ENCODE results near the gene TEAD3.

The TEAD3 gene

GRCh38 chr6:35507221-35507620 lies 10.3 kb upstream of the TEAD3 start:
- H3K27me3 ChIP-seq (ENCODE audit: insufficient read depth, low read length) = peaks cover 10% of the 10 kb centered on the region
- H3K9me3 ChIP-seq (ENCODE audit: low read length) = no peaks in the 10 kb centered on the region
- no peak overlapping the region for H2AFZ ChIP-seq (ENCODE audit: low read depth, low read length)

GRCh38 chr6:35506536-35506935 lies 9.7 kb upstream of the TEAD3 start:
- H2AFZ ChIP-seq (ENCODE audit: low read depth, low read length) = no peak overlapping the region
- H3K4me3 ChIP-seq (ENCODE audit: low read length) = no peak overlapping the region
- H3K27me3 ChIP-seq (ENCODE audit: insufficient read depth, low read length) = peaks cover 10% of the 10 kb centered on the region
- H3K36me3 ChIP-seq (ENCODE audit: insufficient read depth, low read length) = no peaks in the 10 kb centered on the region
- peaks cover 10% of the 10 kb centered on the region for H3K4me1 ChIP-seq (ENCODE audit: insufficient read depth, low read length)
- H3K9me3 ChIP-seq (ENCODE audit: low read length) = no peaks in the 10 kb centered on the region

More at GRCh38 chr6:35507221-35507620, 10.3 kb upstream of the TEAD3 start:
- Histone ChIP-seq H3K36me3 (ENCODE audit: insufficient read depth, low read length) (no peaks in the 10 kb centered on the region), H3K4me3 (ENCODE audit: low read length) (no peak overlapping the region), H3K4me1 (ENCODE audit: insufficient read depth, low read length) (peaks cover 10% of the 10 kb centered on the region)

- Histone ChIP-seq H2AFZ (ENCODE audit: low read depth, low read length) (no peak overlapping the region), H3K4me3 (ENCODE audit: low read length) (no peak overlapping the region), H3K36me3 (ENCODE audit: insufficient read depth, low read length) (no peaks in the 10 kb centered on the region), H3K4me1 (ENCODE audit: insufficient read depth, low read length) (peaks cover 12% of the 10 kb centered on the region), H3K27me3 (ENCODE audit: insufficient read depth, low read length) (peaks cover 5% of the 10 kb centered on the region), H3K9me3 (ENCODE audit: low read length) (no peaks in the 10 kb centered on the region)
Observed at GRCh38 chr6:35505999-35506412, 9.1 kb upstream of the TEAD3 start.

GRCh38 chr6:35503534-35503933 lies 6.7 kb upstream of the TEAD3 start:
- H3K4me1 ChIP-seq (ENCODE audit: insufficient read depth, low read length) = peaks cover 16% of the 10 kb centered on the region
- no peaks in the 10 kb centered on the region for H3K9me3 ChIP-seq (ENCODE audit: low read length)
- no peak overlapping the region for H3K4me3 ChIP-seq (ENCODE audit: low read length)
- no peaks in the 10 kb centered on the region for H3K27me3 ChIP-seq (ENCODE audit: insufficient read depth, low read length)
- H3K36me3 ChIP-seq (ENCODE audit: insufficient read depth, low read length) = no peaks in the 10 kb centered on the region
- H2AFZ ChIP-seq (ENCODE audit: low read depth, low read length) = no peak overlapping the region

GRCh38 chr6:35501784-35502183 lies 4.9 kb upstream of the TEAD3 start:
- no peaks in the 10 kb centered on the region for H3K9me3 ChIP-seq (ENCODE audit: low read length)
- H3K27me3 ChIP-seq (ENCODE audit: insufficient read depth, low read length) = no peaks in the 10 kb centered on the region
- peaks cover 11% of the 10 kb centered on the region for H3K4me1 ChIP-seq (ENCODE audit: insufficient read depth, low read length)
- no peaks in the 10 kb centered on the region for H3K36me3 ChIP-seq (ENCODE audit: insufficient read depth, low read length)
- H2AFZ ChIP-seq (ENCODE audit: low read depth, low read length) = no peak overlapping the region
- H3K4me3 ChIP-seq (ENCODE audit: low read length) = no peak overlapping the region

- H3K4me3 ChIP-seq (ENCODE audit: low read length) = no peak overlapping the region
- no peak overlapping the region for H2AFZ ChIP-seq (ENCODE audit: low read depth, low read length)
- peaks cover 12% of the 10 kb centered on the region for H3K4me1 ChIP-seq (ENCODE audit: insufficient read depth, low read length)
- H3K36me3 ChIP-seq (ENCODE audit: insufficient read depth, low read length) = no peaks in the 10 kb centered on the region
- no peaks in the 10 kb centered on the region for H3K27me3 ChIP-seq (ENCODE audit: insufficient read depth, low read length)
- H3K9me3 ChIP-seq (ENCODE audit: low read length) = no peaks in the 10 kb centered on the region
Observed at GRCh38 chr6:35500782-35501181, 3.9 kb upstream of the TEAD3 start.

GRCh38 chr6:35499372-35499771 lies 2.5 kb upstream of the TEAD3 start:
- H3K4me1 ChIP-seq (ENCODE audit: insufficient read depth, low read length) = peaks cover 25% of the 10 kb centered on the region
- H3K27me3 ChIP-seq (ENCODE audit: insufficient read depth, low read length) = no peaks in the 10 kb centered on the region
- no peaks in the 10 kb centered on the region for H3K9me3 ChIP-seq (ENCODE audit: low read length)
- no peak overlapping the region for H3K4me3 ChIP-seq (ENCODE audit: low read length)
- H2AFZ ChIP-seq (ENCODE audit: low read depth, low read length) = no peak overlapping the region
- H3K36me3 ChIP-seq (ENCODE audit: insufficient read depth, low read length) = no peaks in the 10 kb centered on the region

- H3K4me3 ChIP-seq (ENCODE audit: low read length) = peak overlapping the region; percentile 56
- H3K4me1 ChIP-seq (ENCODE audit: insufficient read depth, low read length) = peaks cover 33% of the 10 kb centered on the region
- no peaks in the 10 kb centered on the region for H3K36me3 ChIP-seq (ENCODE audit: insufficient read depth, low read length)
- no peaks in the 10 kb centered on the region for H3K27me3 ChIP-seq (ENCODE audit: insufficient read depth, low read length)
- H2AFZ ChIP-seq (ENCODE audit: low read depth, low read length) = no peak overlapping the region
- no peaks in the 10 kb centered on the region for H3K9me3 ChIP-seq (ENCODE audit: low read length)
Observed at GRCh38 chr6:35498422-35499067, 1.7 kb upstream of the TEAD3 start.

- Histone ChIP-seq H2AFZ (ENCODE audit: low read depth, low read length) (peak overlapping the region; percentile 96), H3K4me3 (ENCODE audit: low read length) (peak overlapping the region; percentile 56), H3K9me3 (ENCODE audit: low read length) (no peaks in the 10 kb centered on the region), H3K4me1 (ENCODE audit: insufficient read depth, low read length) (peaks cover 40% of the 10 kb centered on the region), H3K27me3 (ENCODE audit: insufficient read depth, low read length) (no peaks in the 10 kb centered on the region), H3K36me3 (ENCODE audit: insufficient read depth, low read length) (no peaks in the 10 kb centered on the region)
Observed at GRCh38 chr6:35497571-35498421, 917 bp upstream of the TEAD3 start.

- Histone ChIP-seq H3K27me3 (ENCODE audit: insufficient read depth, low read length) (no peaks in the 10 kb centered on the region), H3K4me3 (ENCODE audit: low read length) (peak overlapping the region; percentile 56), H3K9me3 (ENCODE audit: low read length) (no peaks in the 10 kb centered on the region), H2AFZ (ENCODE audit: low read depth, low read length) (no peak overlapping the region), H3K36me3 (ENCODE audit: insufficient read depth, low read length) (no peaks in the 10 kb centered on the region), H3K4me1 (ENCODE audit: insufficient read depth, low read length) (peaks cover 56% of the 10 kb centered on the region)
Observed at GRCh38 chr6:35496036-35496840, 641 bp downstream of the TEAD3 start.

GRCh38 chr6:35495258-35496035 lies 1.4 kb downstream of the TEAD3 start:
- Histone ChIP-seq H3K27me3 (ENCODE audit: insufficient read depth, low read length) (no peaks in the 10 kb centered on the region), H3K4me1 (ENCODE audit: insufficient read depth, low read length) (peaks cover 56% of the 10 kb centered on the region), H3K4me3 (ENCODE audit: low read length) (peak overlapping the region; percentile 56), H3K9me3 (ENCODE audit: low read length) (no peaks in the 10 kb centered on the region), H2AFZ (ENCODE audit: low read depth, low read length) (no peak overlapping the region), H3K36me3 (ENCODE audit: insufficient read depth, low read length) (no peaks in the 10 kb centered on the region)

- H2AFZ ChIP-seq (ENCODE audit: low read depth, low read length) = no peak overlapping the region
- H3K9me3 ChIP-seq (ENCODE audit: low read length) = no peaks in the 10 kb centered on the region
- H3K27me3 ChIP-seq (ENCODE audit: insufficient read depth, low read length) = no peaks in the 10 kb centered on the region
- no peaks in the 10 kb centered on the region for H3K36me3 ChIP-seq (ENCODE audit: insufficient read depth, low read length)
- H3K4me1 ChIP-seq (ENCODE audit: insufficient read depth, low read length) = peaks cover 60% of the 10 kb centered on the region
- no peak overlapping the region for H3K4me3 ChIP-seq (ENCODE audit: low read length)
Observed at GRCh38 chr6:35494161-35494563, 2.7 kb downstream of the TEAD3 start.
